A549 (cell line): Measurements from ENCODE around the gene SUGP2. TPM values are rescaled to one million over a fixed set of nuclear protein-coding genes. Genes with fewer than 3 reads are reported as not detected.

Experiments used
- ATAC-seq, 2 experiments: fragments of 200-7000 bp in 1 of 2; fragments of >200 bp in 1 of 2; cut with Nextera tagmentation in 1 of 2; cut with Tn5 transposase in 1 of 2; 3 replicates each; pipeline versions ENCODE4 v1.8.0 to v1.9.1; 2018 to 2020; ENCODE audit warnings: mild to moderate bottlenecking in 1 of 2, moderate library complexity in 1 of 2
- CTCF ChIA-PET: fragments of 300-600 bp; sonication (Branson Sonifier 250); formaldehyde crosslinking; extraction: SDS; loops from one replicate; lab custom pipeline; 2021; ENCODE audit warnings: antibody characterized with exemption, inconsistent platforms; lab: Yijun Ruan, JAX
- POLR2A ChIA-PET: fragments of 350-600 bp; formaldehyde crosslinking; extraction: SDS; loops from one replicate; lab custom pipeline; 2021; ENCODE audit warnings: antibody characterized with exemption, inconsistent platforms; lab: Yijun Ruan, JAX
- DNase-seq, 2 experiments: peaks; one replicate each; pipeline versions ENCODE4 v3.0.0 to v3.0.0-alpha.2; 2011 to 2016; ENCODE audit warnings: low read depth in 1 of 2, low spot score in 1 of 2
- FAIRE-seq: peaks from 2 replicates; lab custom pipeline; 2011; peaks lifted over from hg19 to GRCh38; lab: Jason Lieb, UNC
- H3K27ac ChIP-seq, 2 experiments: fragments of >200 bp; sonication (Bioruptor Twin); formaldehyde crosslinking; 3 replicates each; pipeline ENCODE4 v1.5.1; 2016 to 2017
- H3K4me1 ChIP-seq: fragments of >200 bp; sonication (Bioruptor Twin); formaldehyde crosslinking; 3 replicates; pipeline ENCODE4 v1.6.1; 2016
- H3K4me2 ChIP-seq: fragments of >200 bp; sonication (Bioruptor Twin); formaldehyde crosslinking; 3 replicates; pipeline ENCODE4 v1.6.1; 2016
- H3K4me3 ChIP-seq: fragments of >200 bp; sonication (Bioruptor Twin); formaldehyde crosslinking; 3 replicates; pipeline ENCODE4 v1.5.1; 2016
- H3K9me3 ChIP-seq: fragments of >200 bp; sonication (Bioruptor Twin); formaldehyde crosslinking; 3 replicates; pipeline ENCODE4 v1.6.1; 2016
- BHLHE40 ChIP-seq: IDR thresholded peaks from 2 replicates; pipeline ENCODE4 v1.6.1; 2012; ENCODE audit warnings: low read depth, low read length, inconsistent platforms
- CBX8 ChIP-seq: fragments of 200-600 bp; sonication (generic); IDR thresholded peaks from 2 replicates; pipeline ENCODE4 v1.6.1; 2016
- CEBPB ChIP-seq, 2 experiments: fragments of >200 bp in 1 of 2; sonication (Bioruptor Twin) in 1 of 2; formaldehyde crosslinking in 1 of 2; IDR thresholded peaks; 2 replicates each; pipeline ENCODE4 v1.6.1; 2012 to 2016
- CTCF ChIP-seq: fragments of >200 bp; sonication (Bioruptor Twin); formaldehyde crosslinking; IDR thresholded peaks from 3 replicates; pipeline ENCODE4 v1.5.1; 2016
- E2F6 ChIP-seq: IDR thresholded peaks from 2 replicates; pipeline ENCODE4 v1.6.1; 2012; ENCODE audit warnings: low read depth, borderline replicate concordance
- EHF ChIP-seq: fragments of 250-450 bp; sonication (Bioruptor Pico); IDR thresholded peaks from 2 replicates; pipeline ENCODE4 v1.5.0; 2020; ENCODE audit warnings: mild to moderate bottlenecking
- EHMT2 ChIP-seq: fragments of 200-600 bp; sonication (generic); IDR thresholded peaks from 2 replicates; pipeline ENCODE4 v1.6.1; 2016; ENCODE audit warnings: antibody characterized with exemption, low read depth, mild to moderate bottlenecking, moderate library complexity
- ELK1 ChIP-seq: fragments of 150-350 bp; IDR thresholded peaks from 2 replicates; pipeline ENCODE4 v1.6.1; 2014; ENCODE audit warnings: low read depth, mild to moderate bottlenecking, low read length
- EP300 ChIP-seq, 2 experiments: fragments of >200 bp; sonication (Bioruptor Twin); formaldehyde crosslinking; IDR thresholded peaks; 2 replicates in 1 of 2; 3 replicates in 1 of 2; pipeline ENCODE4 v1.6.1; 2016 to 2017
- FOSB ChIP-seq: fragments of 250-450 bp; sonication (Bioruptor Pico); IDR thresholded peaks from 2 replicates; pipeline ENCODE4 v1.5.0; 2020; ENCODE audit warnings: mild to moderate bottlenecking, moderate library complexity
- GATA3 ChIP-seq: IDR thresholded peaks from 2 replicates; pipeline ENCODE4 v1.6.1; 2012; ENCODE audit warnings: borderline replicate concordance
- HES2 ChIP-seq: fragments of >200 bp; sonication (Bioruptor Twin); formaldehyde crosslinking; IDR thresholded peaks from 2 replicates; pipeline ENCODE4 v1.6.1; 2016
- HOXA7 ChIP-seq: fragments of 250-450 bp; sonication (Bioruptor Pico); IDR thresholded peaks from 2 replicates; pipeline ENCODE4 v1.5.0; 2020; ENCODE audit warnings: mild to moderate bottlenecking, moderate library complexity
- HOXB13 ChIP-seq: fragments of 250-450 bp; sonication (Bioruptor Pico); IDR thresholded peaks from 2 replicates; pipeline ENCODE4 v1.5.0; 2020; ENCODE audit warnings: low read depth, mild to moderate bottlenecking, moderate library complexity
- HOXB5 ChIP-seq: fragments of 250-450 bp; sonication (Bioruptor Pico); IDR thresholded peaks from 2 replicates; pipeline ENCODE4 v1.5.0; 2020; ENCODE audit warnings: mild to moderate bottlenecking, moderate library complexity
- JUN ChIP-seq, 2 experiments: fragments of >200 bp; sonication (Bioruptor Twin); formaldehyde crosslinking; IDR thresholded peaks; 2 replicates in 1 of 2; 3 replicates in 1 of 2; pipeline ENCODE4 v1.6.1; 2016 to 2017
- KDM5A ChIP-seq: fragments of 200-600 bp; sonication (generic); IDR thresholded peaks from 2 replicates; pipeline ENCODE4 v1.6.1; 2016; ENCODE audit warnings: antibody characterized with exemption, mild to moderate bottlenecking
- MAFK ChIP-seq: fragments of 450-650 bp; IDR thresholded peaks from 2 replicates; pipeline ENCODE4 v1.6.1; 2014; ENCODE audit not compliant: partially characterized antibody
- MAX ChIP-seq: IDR thresholded peaks from 2 replicates; pipeline ENCODE4 v1.6.1; 2012
- MAZ ChIP-seq: fragments of 150-350 bp; IDR thresholded peaks from 2 replicates; pipeline ENCODE4 v1.6.1; 2014; ENCODE audit warnings: antibody characterized with exemption, low read depth, low read length, borderline replicate concordance
- MYC ChIP-seq: IDR thresholded peaks from 2 replicates; pipeline ENCODE4 v1.6.1; 2012; ENCODE audit warnings: mild to moderate bottlenecking, inconsistent platforms, low read length, improper control_type of control experiment, borderline replicate concordance
- NR3C1 ChIP-seq: fragments of >200 bp; sonication (Bioruptor Twin); formaldehyde crosslinking; IDR thresholded peaks from 3 replicates; pipeline ENCODE4 v1.6.1; 2017
- POLR2A ChIP-seq: IDR thresholded peaks from 2 replicates; pipeline ENCODE4 v1.6.1; 2012; ENCODE audit warnings: mild to moderate bottlenecking, low read length
- RCOR1 ChIP-seq: fragments of 150-350 bp; IDR thresholded peaks from 2 replicates; pipeline ENCODE4 v1.6.1; 2014; ENCODE audit warnings: antibody characterized with exemption, low read length, low read depth
- REST ChIP-seq: fragments of 200-600 bp; sonication (generic); IDR thresholded peaks from 2 replicates; pipeline ENCODE4 v1.6.1; 2016; ENCODE audit warnings: antibody characterized with exemption, mild to moderate bottlenecking, moderate library complexity
- RFX5 ChIP-seq: fragments of 450-650 bp; IDR thresholded peaks from 2 replicates; pipeline ENCODE4 v1.7.1; 2014; ENCODE audit warnings: antibody characterized with exemption, mild to moderate bottlenecking, moderate library complexity
- RNF2 ChIP-seq: fragments of 200-600 bp; sonication (generic); IDR thresholded peaks from 2 replicates; pipeline ENCODE4 v1.6.1; 2016; ENCODE audit warnings: low read depth, mild to moderate bottlenecking, antibody characterized with exemption, moderate library complexity, borderline replicate concordance
- SMC3 ChIP-seq: fragments of >200 bp; sonication (Bioruptor Twin); formaldehyde crosslinking; IDR thresholded peaks from 3 replicates; pipeline ENCODE4 v1.6.1; 2018; ENCODE audit warnings: inconsistent platforms
- WGBS: methylation state at CpG from one replicate; pipeline ENCODE4 v1.1.6; 2017; ENCODE audit errors: missing lambda C conversion rate; 5-methylcytosine and 5-hydroxymethylcytosine counted together
- polyA plus RNA-seq, 4 experiments: library from polyadenylated mRNA; depleted of rRNA in 3 of 4; stranded (reverse); fragments of >200 nt; fragmentation: RNase III in 1 of 4; extraction: RNeasy Plus Mini Kit Qiagen cat#74134 plus additional on column Dnase treatment in 1 of 4; gene quantifications; 2 replicates in 3 of 4; 3 replicates in 1 of 4; pipeline ENCODE4 v1.2.3, GENCODE V29; 2011 to 2017

SUGP2 gene
- polyA plus RNA-seq, 2 of the 4 experiments (the other 2 are of a cell fraction): 42.4 to 43.9 TPM

GRCh38 chr19:19064098-19064722, 30.9 kb upstream of the SUGP2 start:
- TF ChIP-seq EP300 (IDR thresholded peaks at IDR 0.05) (no peak), NR3C1 (no peak), SMC3 (no peak), POLR2A (0 out of 2 replicates have a peak, but pooled peaks have one; percentile 6)
- TF ChIP-seq, all 56 proteins: peak for 1
- ChIA-PET POLR2A (no interaction called here), CTCF (no interaction called here)
- Histone ChIP-seq H3K4me1 (peaks cover 20% of the 10 kb centered on the region), H3K4me2 (peak overlapping the region; percentile 78), H3K4me3 (peak overlapping the region; percentile 60), H3K27ac (peak overlapping the region; percentile 50 to 85), H3K9me3 (no peaks in the 10 kb centered on the region)
- DNase-seq: peak; percentile 19 to 56
- no peak for FAIRE-seq
- WGBS: 9% methylated on average over 16 of the region's 29 CpGs
- peak in 1 of 2 experiments; percentile 54; a peak in 3 of 6 replicates for ATAC-seq

- Histone ChIP-seq H3K4me2 (peak within 1 kb of the TSS; percentile 78), H3K27ac (peak within 1 kb of the TSS; percentile 50 to 85), H3K9me3 (no peaks in the 10 kb centered on the region), H3K4me3 (peak within 1 kb of the TSS; percentile 60), H3K4me1 (peaks cover 20% of the 10 kb centered on the region)
- DNase-seq (peak; percentile 97 to 99), FAIRE-seq (no peak), ATAC-seq (peak; percentile 94 to 99)
- ChIA-PET POLR2A (no interaction called here), CTCF (interaction anchor here (1.3 to 2.1 kb wide), 4 partner anchors 9 to 40 kb away, joined by 4 to 7 read pairs (median 6); no protein-coding TSS in a partner anchor)
- 28% methylated on average over 25 of the region's 77 CpGs for WGBS
- TF ChIP-seq HES2 (no peak), FOSB (CRISPR knock-in tag) (no peak), HOXB5 (no peak), MYC (no peak), RFX5 (0 out of 2 replicates have a peak, but pooled peaks have one; percentile 23), ELK1 (no peak), MAFK (no peak), HOXB13 (CRISPR knock-in tag) (no peak), RCOR1 (no peak), EHF (CRISPR knock-in tag) (no peak), E2F6 (peak; percentile 37; the same call in 1 of the 2 replicates), GATA3 (no peak), EHMT2 (no peak), HOXA7 (no peak), REST (peak; percentile 35; the same call in 1 of the 2 replicates), CEBPB (IDR thresholded peaks at IDR 0.05) (no peak), MAZ (no peak), RNF2 (no peak), POLR2A (no peak), MAX (no peak), KDM5A (no peak), BHLHE40 (no peak), CBX8 (no peak), CTCF (no peak), JUN (IDR thresholded peaks at IDR 0.05) (peak in 1 of 2 experiments; percentile 53; a peak in 1 of 5 replicates)
These were observed 30.1 kb upstream of the SUGP2 start, which contains the start of gene SLC25A42 for GRCh38 chr19:19063183-19064097. TSS of gene SLC25A42 (plus strand) at chr19:19063994. CDS start at chr19:19096125, 32,131 bp downstream.
